Right forelimb (tissue), 1 donor: ENCODE measurements around the gene ZBTB45.

ENCODE experiments used
- DNase-seq: peaks from one replicate; pipeline ENCODE4 v3.0.0-alpha.2; 2018

ZBTB45 gene

DNA sequence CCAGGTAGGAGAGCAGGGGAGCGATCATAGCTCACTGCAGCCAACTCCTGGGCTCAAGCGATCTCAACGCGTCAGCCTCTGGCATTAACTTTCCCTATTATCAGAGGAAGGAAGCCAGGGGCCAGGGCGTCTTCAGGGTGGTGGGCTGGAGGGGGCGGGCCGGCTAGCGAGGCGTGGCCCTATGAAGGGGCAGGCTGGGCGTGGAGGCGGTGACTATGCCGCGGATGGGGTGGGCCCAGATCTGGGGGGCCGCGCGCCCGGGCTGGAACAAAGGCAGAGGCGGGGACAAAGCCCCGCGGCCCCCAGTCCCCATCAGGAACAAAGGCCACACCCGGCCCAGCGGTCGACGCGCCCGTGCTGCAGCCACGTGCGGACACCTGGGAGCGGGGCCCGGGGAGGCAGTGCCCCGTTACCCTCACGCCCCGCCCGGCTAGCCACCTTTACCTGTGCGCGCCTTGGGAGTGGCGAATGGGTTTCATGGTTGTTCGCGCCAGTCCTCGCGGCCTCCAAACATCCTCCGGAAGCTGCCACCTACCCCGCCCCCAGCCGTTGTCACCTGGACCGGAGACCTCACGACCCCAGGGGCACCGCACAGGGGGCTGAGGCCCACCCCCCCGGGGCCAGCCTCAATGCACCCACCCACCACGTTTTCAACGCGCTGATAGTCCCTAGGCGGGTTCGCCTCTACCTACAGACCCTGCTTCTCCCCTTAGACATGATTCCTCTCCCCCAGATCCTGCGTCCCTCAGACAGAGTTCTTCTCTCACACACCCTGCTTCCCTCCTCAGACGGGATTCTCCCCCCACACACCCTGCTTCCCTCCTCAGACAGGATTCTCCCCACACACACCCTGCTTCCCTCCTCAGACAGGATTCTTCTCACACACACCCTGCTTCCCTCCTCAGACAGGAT is 18.9 kb upstream of the ZBTB45 start:
- peak; percentile 68 for DNase-seq

DNA sequence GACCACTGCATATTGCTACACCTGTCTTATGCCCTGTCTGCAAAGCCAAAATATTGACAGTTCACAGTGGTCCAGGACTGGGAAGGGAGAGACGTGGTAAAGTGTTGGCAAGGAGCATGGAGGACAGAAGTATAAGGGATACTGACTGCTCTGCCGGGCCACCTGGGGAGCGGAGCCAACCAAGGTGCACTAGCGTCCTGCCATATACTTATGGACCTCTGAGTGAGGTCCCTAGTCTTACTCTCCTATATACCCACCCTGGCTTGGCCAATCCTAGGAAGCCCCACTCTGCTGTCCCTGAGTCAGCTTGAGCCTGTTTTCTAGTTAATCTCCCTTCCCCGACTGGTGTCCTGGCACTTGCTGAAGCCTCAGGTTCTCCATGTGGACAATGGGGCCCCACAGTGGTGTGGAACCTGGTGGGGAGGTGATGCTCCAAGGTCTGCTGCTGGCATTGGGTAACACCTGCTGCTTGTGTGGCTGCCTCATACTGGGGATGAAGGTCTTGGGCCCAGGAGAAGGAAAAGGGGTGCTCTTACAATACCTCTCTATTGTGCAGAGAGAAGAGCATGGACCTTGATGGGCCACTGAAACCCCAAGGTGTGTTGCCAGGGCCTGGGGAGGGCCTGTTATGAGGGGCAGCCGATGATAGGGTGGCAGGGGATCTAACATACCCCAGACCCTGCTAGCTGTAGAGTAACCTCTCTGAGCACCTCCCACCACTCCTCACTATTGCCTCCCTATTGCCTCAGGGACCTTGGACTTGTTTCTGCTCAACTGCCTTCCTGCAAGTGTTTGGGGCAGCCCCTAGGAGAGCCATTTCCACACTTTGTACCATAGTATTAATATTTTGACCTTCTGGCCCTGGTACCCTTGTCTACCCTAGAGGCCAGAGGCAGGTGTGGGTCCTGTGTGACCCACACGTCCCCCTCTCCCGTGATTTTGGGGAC is 17.5 kb upstream of the ZBTB45 start:
- no peak for DNase-seq

DNA sequence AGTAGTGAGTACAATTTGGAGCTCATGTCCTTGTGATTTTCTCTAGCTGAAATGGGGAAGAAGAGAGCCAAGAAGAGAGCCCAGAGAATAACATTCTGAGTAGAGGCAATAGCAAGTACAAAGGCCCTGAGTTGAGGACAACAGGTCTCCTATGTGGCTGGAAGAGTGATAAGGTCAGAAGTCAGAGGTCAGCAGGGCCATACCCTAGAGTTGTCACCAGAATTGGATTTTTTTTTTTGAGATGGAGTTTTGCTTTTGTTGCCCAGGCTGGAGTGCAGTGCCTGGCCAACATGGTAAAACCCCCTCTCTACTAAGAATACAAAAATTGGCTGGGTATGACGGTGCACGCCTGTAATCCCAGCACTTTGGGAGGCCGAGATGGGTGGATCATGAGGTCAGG is 16.2 kb upstream of the ZBTB45 start:
- no peak for DNase-seq

DNA sequence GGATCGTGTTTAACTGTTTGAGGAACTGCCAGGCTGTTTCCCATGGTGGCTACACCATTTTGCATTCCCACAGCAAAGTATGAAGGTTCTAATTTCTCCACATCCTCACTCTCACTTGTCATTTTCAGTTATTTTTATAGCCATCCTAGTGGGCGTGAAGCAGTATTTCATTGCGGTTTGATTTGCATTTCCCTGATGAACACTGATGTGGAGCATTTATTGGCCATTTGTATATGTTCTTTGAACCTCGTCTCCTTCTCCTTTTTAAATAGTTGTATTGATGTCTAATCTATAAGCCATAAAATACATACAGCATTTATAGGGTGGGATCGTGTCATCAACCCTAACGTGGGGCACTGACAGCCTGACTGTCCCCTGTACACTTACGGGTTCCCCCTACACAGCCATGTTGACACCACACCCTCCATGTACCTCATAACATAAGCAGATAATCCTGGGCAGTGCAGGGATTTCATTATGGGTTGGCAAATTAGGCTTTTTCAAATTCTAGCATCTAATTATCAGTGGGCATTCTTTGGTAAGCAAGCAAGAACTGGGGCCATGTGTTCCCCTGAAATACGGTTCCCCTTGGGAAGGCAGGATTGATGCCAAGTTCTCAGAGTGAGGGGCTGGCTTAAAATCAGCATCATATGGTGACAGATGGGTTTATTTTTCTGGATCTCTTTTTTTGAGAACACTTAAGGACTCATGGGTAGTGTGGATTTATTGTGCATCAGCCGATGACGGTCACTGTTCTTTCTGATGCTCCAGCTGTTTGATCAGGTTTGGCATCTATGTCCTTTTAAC is 11.6 kb upstream of the ZBTB45 start:
- DNase-seq: no peak

DNA sequence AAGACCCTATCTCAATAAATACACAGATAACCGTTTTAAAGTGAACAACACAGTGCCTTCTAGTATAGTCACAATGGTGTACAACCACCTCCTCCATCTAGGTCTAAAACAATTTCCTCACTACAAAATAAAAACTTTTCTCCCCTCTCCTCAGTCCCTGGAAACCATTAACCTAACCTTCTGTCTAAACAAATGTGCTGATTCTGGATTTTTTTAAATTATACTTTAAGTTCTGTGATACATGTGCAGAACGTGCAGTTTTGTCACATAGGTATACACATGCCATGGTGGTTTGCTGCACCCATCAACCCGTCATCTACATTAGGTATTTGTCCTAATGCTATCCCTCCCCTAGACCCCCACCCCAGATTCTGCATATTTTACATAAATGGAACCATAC is 9.8 kb upstream of the ZBTB45 start:
- no peak for DNase-seq

DNA sequence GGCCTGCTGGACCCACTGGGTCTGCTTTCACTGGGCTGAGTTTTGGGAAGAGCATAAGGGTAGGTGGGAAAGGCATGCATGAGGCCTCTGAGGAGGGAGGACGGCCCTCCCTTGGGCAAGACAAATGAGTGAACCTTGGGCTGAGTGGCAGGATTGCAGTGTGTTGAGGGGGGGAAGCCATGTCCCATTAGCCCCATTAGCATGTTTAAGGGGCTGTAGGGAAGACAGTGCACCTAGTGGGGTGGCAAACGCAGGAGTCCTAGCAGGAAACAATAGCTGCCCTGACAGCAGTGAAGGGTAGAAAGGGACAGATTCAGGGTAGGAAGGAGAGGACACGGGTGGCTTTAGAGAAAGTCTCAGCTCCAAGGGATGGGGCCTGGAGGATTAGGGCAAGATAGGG is 3.1 kb upstream of the ZBTB45 start:
- DNase-seq: no peak

DNA sequence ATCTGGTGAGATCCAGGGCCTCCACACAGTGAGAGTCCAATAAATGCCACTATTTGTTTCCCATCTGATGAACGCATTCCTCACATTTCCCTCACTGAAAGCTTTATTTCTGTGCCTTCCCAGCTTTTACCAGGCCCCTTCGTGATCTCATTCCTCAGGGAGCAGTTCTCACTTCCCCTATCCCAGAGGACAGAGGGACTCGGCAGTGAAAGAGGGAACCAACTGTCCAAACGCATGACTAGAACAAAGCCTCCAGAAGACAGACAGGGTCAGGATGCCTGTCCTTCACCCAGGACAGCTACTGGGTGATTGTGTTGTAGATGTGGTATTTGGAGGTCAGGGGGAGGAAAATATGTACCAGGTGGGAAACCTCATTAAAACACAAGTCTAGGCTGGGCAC is 2.0 kb upstream of the ZBTB45 start:
- DNase-seq: no peak

DNA sequence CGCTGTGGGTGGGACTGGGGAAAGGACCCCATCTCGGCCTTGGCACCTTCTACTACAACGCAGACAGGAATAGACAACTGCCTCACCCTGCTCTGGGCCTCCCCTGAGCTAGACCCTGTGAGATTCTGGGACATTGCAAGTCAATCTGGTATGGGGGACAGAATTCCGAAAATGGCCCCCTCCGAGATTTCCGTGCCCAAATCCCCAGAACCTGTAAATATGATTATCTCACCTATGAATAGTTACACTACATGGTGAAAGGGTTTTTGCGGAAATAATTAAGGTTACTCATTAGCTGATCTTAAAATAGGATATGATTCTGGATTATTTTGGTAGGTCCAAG is 618 bp upstream of the ZBTB45 start:
- DNase-seq: no peak

DNA sequence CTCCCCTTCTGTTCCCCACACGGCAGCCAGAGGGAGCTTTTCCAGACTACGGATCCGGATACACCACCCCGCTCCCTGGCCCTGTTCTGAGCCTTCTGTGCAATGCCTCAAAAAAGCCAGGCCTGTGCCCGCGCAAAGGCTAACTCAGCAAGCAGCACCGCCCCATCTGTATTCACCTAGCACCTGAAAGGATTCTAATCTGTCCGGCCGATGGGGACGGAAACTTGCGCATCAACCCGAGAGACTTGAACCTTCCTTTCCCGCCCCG is 589 bp downstream of the ZBTB45 start:
- DNase-seq: peak; percentile 80

DNA sequence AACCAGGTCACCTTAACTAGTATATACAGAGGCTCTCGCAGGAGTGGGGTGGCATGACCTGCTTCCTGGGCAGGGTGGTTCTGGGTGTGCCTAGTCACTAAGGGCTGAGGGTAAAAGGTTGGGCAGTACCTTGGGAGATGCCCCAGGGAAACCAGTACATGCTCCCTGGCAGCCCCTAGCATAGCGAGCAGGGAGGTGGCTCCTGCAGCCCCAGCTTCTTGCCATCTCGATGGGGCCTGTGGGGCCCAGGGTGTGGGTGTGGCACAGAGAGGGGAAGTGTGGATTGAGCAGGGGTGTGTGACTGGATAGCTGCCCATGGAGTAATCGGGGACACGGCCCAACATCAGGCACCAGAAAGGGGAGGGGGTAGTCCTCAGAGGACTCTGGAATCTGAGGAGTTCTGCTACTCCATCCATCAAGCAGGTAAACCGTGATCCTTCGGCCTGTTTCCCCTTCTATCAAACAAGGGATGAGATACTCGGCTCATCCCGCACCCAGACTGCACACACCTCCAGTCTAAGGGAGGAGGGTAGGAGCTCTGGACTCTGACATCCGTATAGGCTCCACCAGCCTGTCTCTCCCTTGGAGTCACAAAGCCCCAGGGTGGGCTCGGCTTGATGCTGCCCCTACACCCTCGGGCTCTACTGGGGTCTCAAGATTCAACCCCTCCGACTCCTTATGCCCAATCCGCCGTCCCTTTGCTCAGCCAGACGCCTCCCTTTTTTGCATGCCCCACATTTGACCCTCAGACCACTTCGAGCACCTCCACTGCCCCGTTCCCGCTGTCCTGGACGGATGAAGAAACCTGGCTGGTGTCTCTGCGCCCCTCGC is 1.1 kb downstream of the ZBTB45 start:
- DNase-seq: no peak

DNA sequence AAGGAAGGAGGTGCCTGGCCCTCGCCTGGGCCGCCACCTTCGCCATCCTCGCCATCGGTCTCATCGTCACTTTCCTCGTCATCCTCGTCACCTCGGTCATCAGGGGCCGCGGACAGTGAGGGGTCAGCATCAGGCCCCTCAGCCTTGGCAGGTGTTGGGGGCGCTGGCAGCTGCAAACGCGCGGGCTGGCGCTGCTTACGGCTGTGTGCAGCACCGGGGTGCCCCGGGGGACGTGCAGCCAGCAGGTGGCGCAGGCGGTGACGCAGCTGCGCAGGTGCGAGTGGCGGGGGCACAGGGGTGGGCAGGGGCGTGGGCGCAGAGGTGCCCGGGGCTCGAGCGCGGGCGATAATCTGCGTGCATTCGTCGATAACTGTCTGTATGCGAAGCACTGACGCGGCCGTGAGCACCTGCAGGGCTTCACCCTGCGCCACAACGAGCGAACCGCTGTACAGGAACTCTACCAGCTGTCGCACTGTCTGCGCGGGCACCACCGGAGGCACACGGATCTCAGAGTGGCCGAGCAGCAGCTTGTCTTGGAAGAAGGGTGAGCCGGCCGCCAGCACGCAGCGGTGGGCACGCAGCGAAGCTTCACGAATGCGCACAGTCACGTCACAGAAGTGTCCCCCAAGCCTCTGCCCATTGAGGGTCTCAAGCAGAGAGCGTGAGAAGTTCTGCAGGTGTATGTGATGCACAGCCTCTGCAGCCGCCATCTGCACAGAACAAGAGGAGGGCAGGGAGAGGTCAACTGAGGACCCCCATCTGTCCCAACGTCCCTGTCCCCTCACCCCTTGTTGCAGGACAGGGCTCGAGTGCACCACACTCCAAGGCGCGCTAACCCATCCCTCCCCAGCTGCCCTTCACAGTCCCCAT is 2.4 kb downstream of the ZBTB45 start:
- no peak for DNase-seq

DNA sequence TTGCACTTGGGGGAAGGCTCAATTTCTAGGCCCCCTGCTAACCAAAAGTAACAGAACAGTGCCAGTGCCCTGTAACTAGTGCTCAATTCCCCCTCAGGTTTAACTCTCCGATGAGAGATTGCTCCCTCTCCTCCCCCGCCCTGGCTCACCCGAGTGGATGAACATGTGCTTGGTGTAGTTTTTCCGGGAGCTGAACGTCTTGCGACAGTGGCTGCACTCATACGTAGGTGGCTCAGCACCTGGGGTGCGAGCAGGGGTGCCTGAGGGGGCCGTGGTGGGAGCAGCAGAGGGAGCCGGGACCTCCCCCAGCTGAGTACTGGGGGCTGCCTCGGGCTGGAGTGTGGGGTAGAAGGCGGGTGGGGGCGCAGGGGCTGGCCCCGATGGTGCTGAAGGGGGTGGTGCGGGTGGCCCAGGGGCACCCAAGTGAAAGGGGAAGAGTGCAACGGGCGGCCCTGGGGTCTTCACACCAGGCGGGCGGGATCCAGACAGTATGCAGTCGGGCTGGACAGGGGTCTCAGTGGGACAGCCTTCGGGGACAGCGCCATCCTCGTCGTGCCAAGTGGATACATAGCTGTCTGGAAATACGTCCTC is 3.3 kb downstream of the ZBTB45 start:
- DNase-seq: no peak

DNA sequence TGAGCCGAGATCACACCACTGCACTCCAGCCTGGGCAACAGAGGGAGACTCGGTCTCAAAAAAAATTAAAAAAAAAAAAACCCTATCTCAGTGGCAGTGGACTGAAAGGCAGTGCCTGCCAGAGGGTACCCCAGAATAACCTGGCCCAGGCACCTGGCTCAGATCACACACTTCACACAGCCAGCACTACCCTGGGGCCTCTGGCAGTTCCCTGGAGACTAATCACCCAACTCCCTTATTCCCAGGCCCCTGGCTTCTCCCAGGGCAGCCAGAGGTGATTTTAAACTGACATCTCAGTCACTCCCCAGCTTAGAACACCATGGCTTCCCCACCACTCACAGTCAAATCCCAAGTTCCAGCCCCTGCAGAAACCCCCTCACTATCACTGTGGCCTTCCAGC is 4.4 kb downstream of the ZBTB45 start:
- no peak for DNase-seq

DNA sequence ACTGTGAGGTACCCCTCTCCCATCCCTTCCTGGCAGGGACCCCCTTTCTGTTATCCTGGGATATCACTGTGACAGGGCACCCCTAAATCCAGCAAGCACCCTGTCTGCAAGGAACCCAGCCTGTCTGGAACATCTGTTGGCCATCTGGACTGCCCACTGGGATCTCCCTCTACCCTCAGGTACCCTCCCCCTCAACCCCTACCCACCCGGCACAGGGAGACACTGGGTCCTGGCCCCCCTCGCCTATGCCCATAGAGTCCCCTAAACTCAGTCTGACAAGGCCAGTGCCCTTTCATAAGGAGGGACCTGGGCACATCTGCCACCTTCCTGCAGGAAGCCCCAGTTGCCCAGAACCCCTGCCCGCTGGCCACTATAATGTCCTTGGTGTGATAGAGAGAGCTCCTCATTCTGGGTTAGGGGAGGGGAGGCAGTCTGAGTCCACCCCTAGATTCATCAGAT is 5.0 kb downstream of the ZBTB45 start:
- DNase-seq: no peak

DNA sequence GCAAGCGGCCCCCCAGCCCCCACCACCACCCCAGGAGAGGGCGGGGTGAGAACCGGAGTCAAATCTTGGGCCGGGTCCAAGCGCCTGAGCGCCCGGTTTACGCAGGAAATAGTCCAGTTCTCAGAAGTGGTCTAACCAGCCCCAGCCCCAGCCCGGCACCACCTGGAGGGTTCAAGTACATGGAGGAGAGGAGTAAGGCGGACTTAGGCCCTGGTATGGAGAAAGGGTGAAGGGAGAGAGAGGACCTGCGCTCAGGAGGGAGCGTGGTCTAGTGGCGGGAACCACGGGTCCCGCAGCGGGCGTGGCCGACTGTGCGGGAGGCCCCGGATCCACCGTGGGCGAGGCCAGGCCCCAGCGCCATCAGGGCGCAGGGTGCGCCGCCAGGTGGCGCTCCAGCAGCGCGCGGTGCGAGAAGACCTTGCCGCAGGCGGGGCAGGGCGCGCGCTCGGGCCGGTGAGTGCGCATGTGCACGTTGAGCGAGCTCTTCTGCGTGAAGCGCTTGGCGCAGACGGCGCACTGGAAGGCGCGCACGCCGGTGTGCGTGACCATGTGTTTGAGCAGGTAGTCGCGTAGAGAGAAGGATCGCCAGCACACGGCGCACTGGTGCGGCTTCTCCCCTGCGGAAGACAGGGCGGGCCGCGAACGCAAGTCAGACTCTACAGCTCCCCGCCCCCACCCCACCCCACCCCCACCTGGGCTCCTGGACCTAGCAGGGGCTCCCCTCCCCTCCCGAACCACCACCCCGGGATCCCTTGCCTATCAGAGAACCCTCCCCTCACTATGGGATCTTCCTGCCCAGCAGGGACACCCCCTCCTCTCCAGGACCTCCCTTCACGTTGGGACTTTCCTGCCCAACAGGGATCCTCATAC is 5.7 kb downstream of the ZBTB45 start:
- DNase-seq: peak; percentile 93

DNA sequence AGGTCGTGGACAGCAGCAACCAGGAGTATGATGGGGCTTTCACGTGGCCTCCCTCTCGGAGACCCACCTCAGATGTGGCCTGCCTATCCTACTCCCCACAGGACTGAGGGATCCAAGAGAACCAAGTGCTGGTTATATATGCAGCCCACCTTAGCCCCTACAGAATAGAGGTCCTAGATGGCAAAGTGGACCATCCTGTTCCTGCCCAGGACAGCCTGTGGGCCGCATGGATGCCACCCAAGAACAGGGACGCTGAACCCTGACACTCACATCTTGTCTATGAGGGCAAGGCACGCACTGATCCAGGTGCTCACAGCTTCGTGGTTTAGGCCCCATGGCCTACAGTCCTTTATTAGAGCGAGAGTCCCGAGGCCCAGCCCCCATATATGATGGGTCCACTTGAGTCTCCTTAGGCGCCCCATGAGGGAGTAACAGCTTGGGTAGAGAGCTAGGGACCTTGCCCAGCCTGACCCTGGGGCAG is 6.4 kb downstream of the ZBTB45 start:
- no peak for DNase-seq

DNA sequence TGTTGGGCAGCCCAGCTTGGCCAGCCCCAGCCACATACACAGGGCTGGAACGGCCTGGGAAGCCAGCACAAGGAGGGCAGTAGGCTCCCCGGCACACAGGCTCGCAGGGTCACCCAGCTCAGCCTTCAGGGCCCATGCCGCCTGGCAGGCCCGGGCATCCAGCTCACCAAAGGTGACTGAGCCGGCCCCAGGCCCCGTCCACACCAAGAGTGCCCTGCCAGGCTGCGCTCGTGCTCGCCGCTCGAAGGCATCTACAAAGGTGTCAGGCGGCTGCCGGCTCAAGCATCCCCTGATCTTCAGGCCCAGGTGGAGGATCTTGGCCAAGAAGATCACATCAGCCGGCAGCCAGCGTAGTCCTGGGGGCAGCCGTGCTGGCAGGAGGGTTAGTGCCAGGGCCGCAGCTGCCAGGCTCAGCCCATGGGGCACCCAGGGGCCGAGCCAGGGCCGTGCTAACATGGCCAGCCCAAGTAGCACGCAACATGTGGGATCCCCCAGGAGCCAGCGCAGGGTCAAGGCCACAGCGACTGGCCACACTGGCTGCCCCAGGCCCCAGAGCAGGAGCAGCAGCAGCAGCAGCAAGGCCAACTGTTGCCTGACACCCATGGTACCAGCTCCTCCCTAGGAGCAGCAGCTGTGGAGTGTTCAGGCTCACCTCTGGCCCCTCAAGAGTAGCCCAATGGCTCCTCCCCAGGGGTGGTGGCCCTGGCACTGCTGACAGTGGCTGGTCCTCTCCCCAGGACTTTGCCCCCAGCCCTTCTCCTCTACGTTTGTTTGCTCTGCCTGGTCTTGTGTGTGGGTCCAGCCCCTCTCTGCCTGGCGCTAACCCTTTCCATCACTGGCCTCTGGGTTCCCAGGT is 8.0 kb downstream of the ZBTB45 start, which contains the start of gene SLC27A5:
SLC27A5 (minus strand) TSS at position 640 of the 856 bp plus-strand sequence; CDS start at position 603, 37 bp downstream.
- DNase-seq: no peak

DNA sequence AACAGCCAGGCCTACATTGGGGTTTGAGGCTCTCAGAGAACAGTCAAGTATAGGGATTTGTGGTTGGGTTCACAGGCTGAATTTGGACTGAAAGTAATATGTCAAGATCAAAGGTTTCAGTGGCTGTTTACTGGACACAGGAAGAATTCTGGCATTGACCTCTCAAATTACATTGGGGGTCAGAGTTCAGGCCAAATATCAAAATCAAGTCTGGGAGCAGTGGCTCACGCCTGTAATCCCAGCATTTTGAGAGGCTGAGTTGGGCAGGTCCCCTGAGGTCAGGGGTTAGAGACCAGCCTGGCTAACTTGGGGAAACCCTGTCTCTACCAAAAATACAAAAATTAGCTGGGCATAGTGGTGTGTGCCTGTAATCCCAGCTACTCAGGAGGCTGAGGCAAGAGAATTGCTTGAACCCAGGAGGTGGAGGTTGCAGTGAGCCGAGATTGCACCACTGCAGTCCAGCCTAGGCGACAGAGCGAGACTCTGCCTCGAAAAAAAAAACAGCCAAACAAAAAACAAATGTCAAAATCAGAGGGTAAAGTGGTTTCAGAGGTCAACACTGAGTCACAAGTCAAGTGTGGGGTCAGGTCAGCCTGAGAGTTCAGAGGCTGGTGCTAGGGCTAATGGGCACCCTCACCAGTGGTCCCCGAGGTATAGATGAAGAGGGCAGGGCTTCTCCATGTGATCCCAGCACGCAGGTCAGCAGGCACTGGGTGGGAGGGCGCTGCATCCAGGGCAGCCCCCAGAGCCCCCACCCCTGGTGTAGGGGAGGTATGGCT is 9.3 kb downstream of the ZBTB45 start:
- DNase-seq: no peak
